COLO668 (cell line): Measurements from ENCODE around the gene ACE2.
A peak's percentile ranks its signal among the peaks of the same experiment; 100 is the strongest.

Experiments
- DNase-seq: peaks from one replicate; lab custom pipeline; 2025; ENCODE audit not compliant: unreplicated experiment; lab: John Stamatoyannopoulos, UW

ACE2 gene

DNA sequence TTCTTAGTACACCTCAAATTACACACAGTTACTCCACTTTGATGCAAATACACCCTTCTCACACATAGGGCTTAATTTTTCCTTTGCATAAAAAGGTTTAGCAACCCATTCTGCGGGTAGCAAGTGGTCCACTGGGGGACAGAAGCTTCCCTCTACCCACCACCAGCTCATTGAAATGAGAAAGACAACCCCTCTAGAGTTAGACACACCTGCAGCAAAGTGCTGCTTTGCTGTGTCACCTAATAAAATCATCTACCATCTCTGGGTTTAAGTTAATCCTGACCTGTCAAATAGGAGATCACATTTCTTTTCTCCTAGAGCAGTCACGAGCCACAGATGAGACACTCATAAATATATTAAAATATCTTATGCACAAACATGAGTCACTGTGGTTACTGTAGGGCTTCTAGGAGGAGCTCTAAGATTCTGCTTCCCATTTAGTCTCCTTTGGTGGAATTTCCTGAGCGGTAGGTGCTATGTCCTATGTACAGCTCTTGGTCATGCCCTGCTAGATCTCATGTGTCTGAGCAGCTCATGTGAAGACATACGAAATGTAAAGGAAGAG lies 88.3 kb downstream of the ACE2 start:
- DNase-seq: no peak

DNA sequence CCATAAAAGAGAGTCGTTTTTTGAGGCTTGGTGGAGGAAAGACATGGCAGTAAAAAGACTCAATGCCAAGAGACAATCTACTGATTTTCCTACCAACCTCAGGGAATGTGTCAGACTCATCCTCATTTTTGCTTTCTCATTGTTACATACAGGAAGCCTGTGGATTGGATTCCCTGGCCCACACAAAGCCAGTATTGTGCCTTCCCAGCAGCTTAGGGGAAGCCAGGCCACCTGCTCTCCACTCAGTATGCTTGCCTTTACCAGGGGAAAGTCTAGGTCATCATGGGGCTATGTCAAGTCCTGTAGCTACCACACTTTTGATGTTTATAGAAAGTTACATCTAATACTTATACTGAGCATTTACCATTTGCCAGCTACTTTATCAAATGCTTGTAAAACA lies 89.2 kb downstream of the ACE2 start:
- peak; percentile 7 for DNase-seq
